H1 (cell line): ENCODE data around the gene PBXIP1.

ENCODE experiments used
- CTCF ChIP-seq, 3 experiments: IDR thresholded peaks; 1 replicate in 2 of 3; 2 replicates in 1 of 3; pipeline versions ENCODE4 v1.5.1 to v1.6.1; 2011; ENCODE audit warnings: low read length in 3 of 3, mild to moderate bottlenecking in 3 of 3, inconsistent platforms in 2 of 3, low read depth in 1 of 3, moderate library complexity in 1 of 3; ENCODE audit not compliant: insufficient read depth in 1 of 3; ENCODE audit errors: control extremely low read depth in 1 of 3
- YY1 ChIP-seq: IDR thresholded peaks from 2 replicates; pipeline ENCODE4 v1.6.1; 2011; ENCODE audit warnings: low read depth, mild to moderate bottlenecking, low read length
- TF ChIP-seq, protein P1 (sequence below): IDR thresholded peaks from 2 replicates; pipeline ENCODE4 v1.6.1; 2012; ENCODE audit warnings: low read length, inconsistent platforms

GRCh38 chr1:154994591-154994990 lies 38.7 kb upstream of the PBXIP1 start:
- TF ChIP-seq CTCF (IDR thresholded peaks at IDR 0.05; ENCODE audit: control extremely low read depth in 1 of 3, insufficient read depth in 1 of 3, low read depth in 1 of 3, low read length in 3 of 3) (no peak), YY1 (no peak)
- TF ChIP-seq, protein P1, sequence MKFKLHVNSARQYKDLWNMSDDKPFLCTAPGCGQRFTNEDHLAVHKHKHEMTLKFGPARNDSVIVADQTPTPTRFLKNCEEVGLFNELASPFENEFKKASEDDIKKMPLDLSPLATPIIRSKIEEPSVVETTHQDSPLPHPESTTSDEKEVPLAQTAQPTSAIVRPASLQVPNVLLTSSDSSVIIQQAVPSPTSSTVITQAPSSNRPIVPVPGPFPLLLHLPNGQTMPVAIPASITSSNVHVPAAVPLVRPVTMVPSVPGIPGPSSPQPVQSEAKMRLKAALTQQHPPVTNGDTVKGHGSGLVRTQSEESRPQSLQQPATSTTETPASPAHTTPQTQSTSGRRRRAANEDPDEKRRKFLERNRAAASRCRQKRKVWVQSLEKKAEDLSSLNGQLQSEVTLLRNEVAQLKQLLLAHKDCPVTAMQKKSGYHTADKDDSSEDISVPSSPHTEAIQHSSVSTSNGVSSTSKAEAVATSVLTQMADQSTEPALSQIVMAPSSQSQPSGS = no peak
